Measurements from ENCODE around the gene REV3L.

REV3L gene

DNA sequence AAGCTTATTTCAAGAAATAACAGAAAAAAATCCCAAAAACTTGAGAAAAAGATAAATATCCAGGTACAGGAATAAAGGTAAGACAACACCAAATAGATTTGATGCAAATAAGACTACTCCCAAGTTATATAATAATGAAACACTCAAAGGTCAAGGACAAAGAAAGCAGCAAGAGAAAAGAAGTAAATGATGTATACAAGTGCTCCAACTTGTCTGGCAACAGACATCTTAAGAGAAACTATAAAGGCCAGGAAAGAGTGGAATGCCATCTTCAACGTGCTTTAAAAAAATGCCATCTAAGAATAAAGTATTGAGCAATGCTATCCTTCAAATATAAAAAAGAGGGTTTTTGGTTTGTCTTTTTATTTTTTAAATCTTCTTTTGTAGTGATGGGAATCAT, 54.2 kb downstream of the REV3L start:
- DNase-seq (ENCODE audit: low read depth in 1 of 2, low spot score in 1 of 2) = no peak

- no peak for DNase-seq (ENCODE audit: low read depth in 1 of 2, low spot score in 1 of 2)
Observed at GRCh38 chr6:111427341-111428116, 55.5 kb downstream of the REV3L start.

- no peak for DNase-seq (ENCODE audit: low read depth in 1 of 2, low spot score in 1 of 2)
Observed at GRCh38 chr6:111423960-111424846, 58.8 kb downstream of the REV3L start.

GRCh38 chr6:111423055-111423633, 59.9 kb downstream of the REV3L start:
- DNase-seq (ENCODE audit: low read depth in 1 of 2, low spot score in 1 of 2) = no peak

- no peak for DNase-seq (ENCODE audit: low read depth in 1 of 2, low spot score in 1 of 2)
Observed at GRCh38 chr6:111418971-111419693, 63.9 kb downstream of the REV3L start.

DNA sequence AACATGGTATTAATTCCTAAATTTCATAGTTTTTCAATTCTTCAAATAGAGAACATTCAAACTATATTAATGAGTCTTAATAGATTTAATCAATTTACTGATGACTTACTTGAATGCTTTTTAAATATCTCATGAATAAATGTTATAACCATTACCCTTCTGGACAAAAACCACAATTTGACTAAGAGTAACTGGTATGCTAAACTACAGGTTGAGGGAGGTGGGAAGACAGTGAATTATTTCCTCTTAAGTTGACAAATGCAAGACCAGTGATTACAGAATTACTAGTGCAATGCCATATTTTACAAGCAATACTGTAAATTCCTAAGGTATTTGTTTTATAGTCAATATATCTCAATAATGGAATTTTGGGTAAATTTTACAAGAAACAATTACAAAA, 65.1 kb downstream of the REV3L start:
- DNase-seq (ENCODE audit: low read depth in 1 of 2, low spot score in 1 of 2) = no peak

GRCh38 chr6:111417181-111417585, 65.8 kb downstream of the REV3L start:
- DNase-seq (ENCODE audit: low read depth in 1 of 2, low spot score in 1 of 2) = no peak

- DNase-seq (ENCODE audit: low read depth in 1 of 2, low spot score in 1 of 2) = no peak
Observed at GRCh38 chr6:111416529-111416928, 66.5 kb downstream of the REV3L start.

- DNase-seq (ENCODE audit: low read depth in 1 of 2, low spot score in 1 of 2) = no peak
Observed at GRCh38 chr6:111414373-111414772, 68.6 kb downstream of the REV3L start.

DNA sequence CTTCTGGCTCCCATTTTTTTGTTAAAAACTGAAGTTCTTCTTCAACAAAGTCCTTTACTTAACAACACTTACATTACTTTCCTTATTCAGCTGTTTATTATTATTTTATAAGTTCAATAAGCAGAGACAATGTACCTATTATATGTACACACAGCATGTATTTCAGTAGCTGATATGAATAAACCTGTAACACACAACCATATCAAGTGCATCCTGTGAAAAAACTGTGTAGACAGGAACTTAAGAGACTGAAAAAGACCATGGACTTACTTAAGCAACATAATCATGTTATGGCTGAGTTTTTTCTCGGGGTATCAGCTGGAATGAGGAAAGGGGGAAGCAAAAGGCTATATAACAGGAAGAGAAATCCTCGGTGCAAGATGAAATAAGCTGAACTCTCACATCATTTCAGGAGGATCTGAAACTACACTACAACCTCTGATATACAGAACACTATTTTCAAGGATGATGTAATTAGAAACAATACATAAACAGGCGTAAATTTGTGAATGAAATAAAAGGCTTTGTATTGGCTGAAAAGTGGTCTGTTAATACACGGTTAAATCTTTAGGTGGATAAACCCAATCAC, 70.9 kb downstream of the REV3L start:
- DNase-seq (ENCODE audit: low read depth in 1 of 2, low spot score in 1 of 2) = no peak

- DNase-seq (ENCODE audit: low read depth in 1 of 2, low spot score in 1 of 2) = no peak
Observed at GRCh38 chr6:111411046-111411445, 72.0 kb downstream of the REV3L start.

GRCh38 chr6:111410371-111410770, 72.6 kb downstream of the REV3L start:
- no peak for DNase-seq (ENCODE audit: low read depth in 1 of 2, low spot score in 1 of 2)

DNA sequence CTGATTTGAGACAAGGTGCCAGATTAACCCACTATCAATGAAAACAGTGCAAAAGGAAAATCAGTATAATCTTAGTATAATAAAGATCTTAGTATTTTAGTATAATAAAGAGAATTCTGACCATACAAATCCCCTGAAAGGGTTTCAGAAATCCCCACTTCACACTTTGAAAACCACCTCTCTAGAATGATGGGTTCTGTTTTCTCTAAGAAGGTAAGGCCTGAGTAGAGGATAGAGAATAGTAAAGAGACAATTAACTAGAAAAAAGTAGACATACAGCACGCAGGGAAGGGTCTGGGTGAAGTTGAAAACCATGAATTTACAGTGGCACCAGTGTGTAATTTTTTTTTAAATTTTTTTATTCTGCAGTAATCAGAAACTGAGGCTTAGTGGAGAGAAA, 73.6 kb downstream of the REV3L start:
- DNase-seq (ENCODE audit: low read depth in 1 of 2, low spot score in 1 of 2) = no peak

- DNase-seq (ENCODE audit: low read depth in 1 of 2, low spot score in 1 of 2) = no peak
Observed at GRCh38 chr6:111407686-111408085, 75.3 kb downstream of the REV3L start.

DNA sequence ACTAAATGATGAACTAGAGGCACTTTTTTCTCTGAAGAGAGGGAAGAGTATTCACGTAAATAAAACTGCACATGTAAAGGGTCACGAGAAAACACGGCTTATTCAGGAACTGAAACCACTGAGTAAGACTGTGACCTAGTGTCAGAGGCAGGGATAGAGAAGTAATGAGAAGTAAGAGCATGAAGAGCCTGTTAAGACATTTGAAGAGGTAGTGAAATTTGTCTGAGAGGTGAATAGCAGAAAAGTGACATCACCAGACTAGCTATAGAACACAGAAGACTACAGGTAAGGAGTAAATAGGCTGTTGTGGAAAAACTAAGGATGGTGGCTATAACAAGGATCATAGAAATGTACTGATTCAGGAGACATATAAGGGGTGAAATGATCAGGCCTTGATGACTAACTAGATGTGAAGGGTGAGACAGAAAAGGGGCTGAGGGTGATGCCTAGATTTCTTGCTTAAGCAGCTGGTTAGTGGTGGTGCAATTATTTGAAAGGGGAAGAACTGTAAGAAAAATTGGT, 76.8 kb downstream of the REV3L start:
- DNase-seq (ENCODE audit: low read depth in 1 of 2, low spot score in 1 of 2) = no peak

DNA sequence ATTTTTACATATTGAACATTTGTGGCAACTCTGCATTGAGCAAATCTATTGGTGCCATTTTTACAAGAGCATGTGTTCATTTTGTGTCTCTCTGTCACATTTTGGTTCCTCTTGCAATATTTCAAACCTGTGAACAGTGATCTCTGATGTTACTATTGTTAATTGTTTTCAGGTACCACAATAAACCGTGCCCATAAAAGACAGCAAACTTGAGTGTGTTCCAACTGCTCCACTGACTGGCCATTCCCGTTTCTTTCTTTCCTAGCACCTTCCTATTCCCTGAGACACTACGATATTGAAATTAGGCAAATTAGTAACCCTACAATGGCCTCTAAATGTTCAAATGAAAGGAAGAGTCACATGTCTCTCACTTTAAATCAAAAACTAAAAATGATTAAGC, 79.6 kb downstream of the REV3L start:
- DNase-seq (ENCODE audit: low read depth in 1 of 2, low spot score in 1 of 2) = no peak

DNA sequence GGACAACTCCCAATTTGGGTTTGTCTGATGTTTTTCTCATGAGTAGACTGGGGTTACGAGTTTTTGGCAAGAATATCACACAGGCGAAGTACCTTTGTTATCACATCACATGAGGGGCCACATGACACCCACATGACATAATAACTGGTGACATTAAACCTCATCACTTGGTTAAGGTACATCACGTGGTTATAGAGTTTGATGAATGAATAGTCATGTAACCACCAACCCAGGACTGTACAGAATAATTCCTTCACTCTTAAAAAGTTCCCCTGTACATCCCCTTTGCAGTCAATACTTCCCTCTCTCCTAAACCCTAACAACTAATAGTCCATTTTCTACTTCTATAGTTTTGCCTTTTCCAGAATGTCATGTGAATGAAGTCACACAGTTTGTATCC, 83.4 kb downstream of the REV3L start:
- no peak for DNase-seq (ENCODE audit: low read depth in 1 of 2, low spot score in 1 of 2)

DNA sequence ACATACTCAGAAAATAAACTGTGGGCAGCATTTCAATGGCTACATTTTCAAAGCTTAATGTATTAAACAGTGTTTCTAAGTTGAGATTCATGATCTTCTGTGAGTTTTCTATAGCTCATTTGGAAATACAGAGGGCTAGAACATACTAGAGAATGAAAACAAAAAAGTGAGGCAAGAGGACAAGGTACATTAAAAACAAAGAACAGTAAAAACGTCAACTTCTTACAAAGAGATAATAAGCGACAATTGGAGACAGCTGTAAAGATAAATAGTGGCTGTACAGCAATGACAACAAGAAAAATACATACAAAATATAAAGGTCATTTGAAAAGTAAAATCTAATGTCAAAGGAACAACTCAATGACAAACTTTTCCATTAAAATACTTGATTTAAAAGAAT, 94.3 kb downstream of the REV3L start:
- DNase-seq (ENCODE audit: low read depth in 1 of 2, low spot score in 1 of 2) = no peak

GRCh38 chr6:111382476-111383294, 100.3 kb downstream of the REV3L start:
- no peak for DNase-seq (ENCODE audit: low read depth in 1 of 2, low spot score in 1 of 2)

DNA sequence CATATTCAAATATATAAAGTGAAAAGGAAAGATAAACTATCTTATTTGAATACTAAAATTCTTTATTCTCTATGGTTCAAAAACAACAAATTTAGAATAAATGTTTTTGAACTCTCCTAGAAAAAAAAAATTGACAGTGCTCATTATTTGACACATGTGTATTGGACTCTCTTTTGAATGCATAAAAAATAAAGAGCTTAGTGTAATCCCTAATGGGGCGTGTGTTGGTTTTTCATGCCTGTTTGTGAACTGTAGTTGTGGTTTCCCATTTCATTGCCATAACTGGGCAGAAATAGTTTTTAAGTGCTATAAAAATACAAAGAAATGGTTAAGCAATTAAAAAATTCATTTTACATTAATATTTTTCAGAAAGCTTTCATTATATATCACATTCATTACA, 101.3 kb downstream of the REV3L start:
- no peak for DNase-seq (ENCODE audit: low read depth in 1 of 2, low spot score in 1 of 2)

Data from activated T-helper 1 cell treated with anti-CD3 and anti-CD28 coated beads, Interleukin-2, amount 50 U/mL, for 16 hours (primary cell).